NCI-H748 treated with DMSO at 0.1 percent for 48 hours (cell line): ENCODE measurements around the gene ISL1.
A peak's percentile ranks its signal among the peaks of the same experiment; 100 is the strongest.

ENCODE experiments used
- DNase-seq: peaks from one replicate; lab custom pipeline; 2025; lab: John Stamatoyannopoulos, UW

The ISL1 gene

DNA sequence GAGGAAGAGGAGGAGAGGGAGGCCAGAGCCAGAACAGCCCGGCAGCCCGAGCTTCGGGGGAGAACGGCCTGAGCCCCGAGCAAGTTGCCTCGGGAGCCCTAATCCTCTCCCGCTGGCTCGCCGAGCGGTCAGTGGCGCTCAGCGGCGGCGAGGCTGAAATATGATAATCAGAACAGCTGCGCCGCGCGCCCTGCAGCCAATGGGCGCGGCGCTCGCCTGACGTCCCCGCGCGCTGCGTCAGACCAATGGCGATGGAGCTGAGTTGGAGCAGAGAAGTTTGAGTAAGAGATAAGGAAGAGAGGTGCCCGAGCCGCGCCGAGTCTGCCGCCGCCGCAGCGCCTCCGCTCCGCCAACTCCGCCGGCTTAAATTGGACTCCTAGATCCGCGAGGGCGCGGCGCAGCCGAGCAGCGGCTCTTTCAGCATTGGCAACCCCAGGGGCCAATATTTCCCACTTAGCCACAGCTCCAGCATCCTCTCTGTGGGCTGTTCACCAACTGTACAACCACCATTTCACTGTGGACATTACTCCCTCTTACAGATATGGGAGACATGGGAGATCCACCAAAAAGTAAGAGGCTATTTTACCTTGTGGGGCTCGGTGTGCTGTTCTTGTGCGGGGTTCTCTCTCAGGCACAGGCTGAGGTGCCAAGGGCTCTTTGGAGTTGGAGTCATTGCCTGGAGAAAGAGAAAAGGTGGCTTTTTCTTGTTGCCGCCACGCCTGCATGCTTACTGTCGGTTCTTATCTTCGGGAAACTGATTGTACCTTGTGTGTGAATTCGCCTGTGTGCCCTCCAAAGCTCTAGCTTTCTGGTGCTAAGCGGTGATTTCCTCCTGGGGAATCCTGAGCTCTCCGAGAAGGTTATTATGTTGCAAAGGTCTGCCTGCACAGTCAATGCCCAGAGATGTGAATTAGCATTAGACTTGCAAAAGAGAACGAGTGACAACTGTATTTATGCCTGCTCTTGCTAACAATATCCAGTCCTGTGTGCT is at the start of gene ISL1:
ISL1 (plus strand) TSS at position 318 of the 991 bp plus-strand sequence; CDS start at position 542, 224 bp downstream.
- DNase-seq = peak; percentile 93

DNA sequence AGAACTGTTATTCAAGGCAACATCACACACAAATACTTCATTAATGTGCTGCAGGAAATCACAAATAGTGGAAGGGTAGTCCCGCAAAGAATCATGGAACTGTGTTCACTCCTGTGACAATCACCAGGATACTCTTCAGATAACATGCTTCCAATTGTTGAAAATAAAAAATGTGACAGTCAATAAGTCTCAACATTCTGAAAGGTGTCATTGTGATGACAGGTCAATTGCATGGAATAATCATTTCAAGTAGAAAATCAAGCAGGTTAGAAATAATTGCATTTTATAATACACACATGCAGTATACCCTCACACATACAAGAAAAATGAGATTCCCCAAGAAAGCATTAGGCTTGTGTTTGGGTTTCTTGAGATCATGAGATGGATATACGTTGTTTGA is 46.4 kb upstream of the ISL1 start:
- no peak for DNase-seq

DNA sequence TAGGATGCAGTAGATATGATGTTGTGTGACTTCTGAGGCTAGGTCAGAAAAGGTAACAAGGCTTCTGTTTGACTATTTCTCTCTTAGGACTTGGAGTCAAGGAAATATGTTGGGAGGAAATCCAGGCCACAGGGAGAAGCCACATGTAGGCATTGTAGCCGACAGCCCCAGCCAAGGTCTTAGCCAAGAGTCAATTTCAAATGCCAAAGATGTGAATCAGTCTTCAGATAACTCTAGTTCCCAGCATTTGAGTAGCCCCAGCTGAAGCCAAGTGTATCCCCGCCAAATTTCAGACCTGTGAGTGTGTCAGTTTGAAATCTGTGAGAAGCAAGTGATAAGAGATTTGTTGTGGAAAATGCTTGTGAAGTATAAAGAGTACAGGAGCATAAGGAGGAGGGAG is 38.1 kb upstream of the ISL1 start:
- no peak for DNase-seq

- DNase-seq = no peak
Measured at GRCh38 chr5:51347157-51347556, 36.1 kb upstream of the ISL1 start.

DNA sequence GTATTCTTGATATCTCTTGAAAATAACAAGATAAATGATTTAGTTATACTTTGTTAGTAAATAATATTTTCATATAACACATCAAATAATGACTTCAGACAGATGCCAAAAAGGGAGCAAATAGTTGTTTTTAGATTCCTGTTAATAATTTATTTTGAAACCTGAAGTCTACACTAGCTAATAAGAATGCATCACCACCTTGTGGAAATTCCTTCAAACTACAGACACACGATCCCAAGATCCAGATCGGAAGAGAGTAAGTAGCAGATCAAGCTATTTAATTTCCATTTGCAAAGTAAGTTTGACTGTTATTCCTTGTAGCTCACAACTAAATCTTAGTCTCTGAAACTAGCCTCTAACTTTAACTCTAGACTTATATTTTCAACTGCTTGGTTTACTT is 35.5 kb upstream of the ISL1 start:
- no peak for DNase-seq

DNA sequence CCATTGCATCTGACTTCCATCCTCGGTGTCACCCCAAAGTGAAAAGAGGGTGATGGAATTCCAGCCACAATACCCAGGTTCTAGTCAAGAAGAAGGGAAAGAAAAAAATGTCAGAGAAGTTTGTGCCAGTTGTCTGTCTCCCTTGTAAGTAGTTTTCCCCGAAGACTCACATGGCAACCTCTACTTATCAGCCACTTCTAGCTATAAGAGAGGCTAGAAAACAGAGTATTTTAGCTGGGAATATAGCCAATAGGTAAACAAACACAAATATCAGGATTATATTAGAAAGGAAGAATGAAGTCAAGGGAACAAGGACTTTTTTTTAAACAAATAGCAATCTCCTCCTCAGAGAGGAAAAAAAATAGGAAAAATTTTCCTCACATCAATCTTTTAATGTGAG is 12.2 kb upstream of the ISL1 start:
- no peak for DNase-seq

GRCh38 chr5:51373880-51374523 is 9.2 kb upstream of the ISL1 start:
- no peak for DNase-seq

DNA sequence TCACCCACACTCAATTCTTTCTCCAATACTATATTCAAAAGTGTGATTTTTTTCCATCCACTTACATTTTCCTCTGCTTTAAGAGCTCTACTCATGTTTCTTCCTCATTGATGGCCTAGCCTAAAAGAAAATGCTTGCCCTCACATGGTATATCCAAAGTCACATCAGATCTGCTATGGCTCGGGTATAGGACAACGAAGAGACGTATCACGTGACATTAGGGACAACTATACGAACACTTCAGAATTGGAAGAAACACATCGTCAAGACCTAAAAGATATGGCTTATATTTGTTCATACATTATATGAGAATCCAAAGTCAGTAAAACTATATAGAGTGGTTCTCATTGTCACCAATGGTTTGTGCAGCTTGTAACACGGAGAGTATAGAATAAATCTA is 8.2 kb upstream of the ISL1 start:
- DNase-seq = no peak

DNA sequence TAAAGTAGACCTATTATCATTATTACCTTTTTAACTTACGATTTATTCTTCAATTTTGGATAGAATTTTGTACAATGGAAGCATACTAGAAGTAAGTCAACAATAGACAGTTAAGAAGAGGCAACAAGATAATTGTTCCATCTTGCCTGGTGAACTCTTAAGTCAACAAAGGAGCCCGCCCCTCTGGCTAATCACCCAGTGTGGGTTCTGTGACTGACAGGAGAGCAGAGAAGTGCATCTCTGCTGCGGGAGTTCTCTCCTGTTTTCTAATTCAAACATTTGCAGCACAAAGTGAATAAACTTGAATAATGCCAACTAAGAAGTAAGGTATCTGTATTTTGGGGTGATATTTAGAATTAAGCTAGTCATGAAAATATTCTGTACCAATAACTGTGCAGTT is 6.7 kb upstream of the ISL1 start:
- DNase-seq = peak; percentile 78

- DNase-seq = peak; percentile 61
Measured at GRCh38 chr5:51377151-51378060, 5.8 kb upstream of the ISL1 start.

DNA sequence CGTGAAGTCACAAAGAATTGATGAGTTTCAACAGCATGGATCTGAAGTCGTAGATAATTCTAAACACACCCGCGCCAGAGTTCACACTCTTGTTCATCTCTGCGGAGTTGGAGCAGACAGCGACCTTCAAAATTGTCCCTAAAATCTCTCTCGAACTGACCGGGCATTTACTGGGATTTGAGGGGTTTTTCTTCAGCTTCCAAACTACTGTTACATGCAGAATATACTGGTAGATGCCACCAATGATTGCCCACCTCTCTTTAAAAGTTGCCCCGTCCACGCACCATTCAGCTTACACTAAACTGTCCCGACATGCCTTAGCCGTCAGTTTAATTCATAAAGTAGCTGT is 5.2 kb upstream of the ISL1 start:
- DNase-seq = peak; percentile 60

- peak; percentile 89 for DNase-seq
Measured at GRCh38 chr5:51378448-51379330, 4.6 kb upstream of the ISL1 start.

DNA sequence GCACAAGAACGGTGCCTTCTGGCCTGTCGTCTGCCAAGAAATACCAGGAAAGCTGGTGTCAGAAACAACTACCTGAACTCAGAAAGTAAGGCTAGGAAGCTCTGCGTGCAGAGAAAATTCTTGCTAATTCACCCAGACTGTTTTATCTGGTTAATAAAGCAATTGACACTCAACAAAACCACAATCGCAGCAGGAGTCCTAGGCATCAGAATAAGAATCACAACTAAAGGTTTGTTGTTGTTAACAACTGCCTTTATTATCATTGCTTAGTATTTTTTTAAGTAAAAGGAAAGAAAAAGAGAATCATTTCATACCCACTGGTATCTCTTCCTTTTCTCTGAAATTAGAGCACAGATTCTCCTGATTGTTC is 3.9 kb upstream of the ISL1 start:
- DNase-seq = peak; percentile 63

DNA sequence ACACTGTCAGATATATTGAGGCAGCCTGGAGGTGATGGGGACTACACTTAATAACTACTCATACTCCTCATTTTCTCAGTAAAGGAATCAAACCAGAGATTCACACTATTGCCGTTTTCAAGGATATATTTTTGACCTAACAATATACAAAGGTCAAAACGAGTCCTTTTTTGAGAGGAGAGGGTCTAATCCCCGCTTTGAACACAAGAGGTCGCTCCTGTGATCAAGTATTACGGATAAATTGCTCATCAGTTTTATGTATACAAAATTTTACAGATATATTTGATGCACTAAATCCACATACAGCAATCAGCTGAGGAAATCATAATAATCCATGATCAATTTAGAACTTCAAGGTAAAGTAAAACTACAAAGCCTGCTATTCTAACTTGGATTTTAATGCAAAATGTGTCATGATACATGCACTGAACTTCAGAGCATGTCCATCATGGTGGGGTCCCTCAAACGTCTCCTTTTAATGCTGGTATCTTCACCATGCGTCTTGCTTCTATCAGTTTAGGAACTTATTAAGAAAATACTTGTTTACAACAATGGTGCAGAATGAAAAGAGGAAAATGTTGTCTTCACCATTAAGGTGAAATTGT is 2.5 kb upstream of the ISL1 start:
- peak; percentile 84 for DNase-seq

DNA sequence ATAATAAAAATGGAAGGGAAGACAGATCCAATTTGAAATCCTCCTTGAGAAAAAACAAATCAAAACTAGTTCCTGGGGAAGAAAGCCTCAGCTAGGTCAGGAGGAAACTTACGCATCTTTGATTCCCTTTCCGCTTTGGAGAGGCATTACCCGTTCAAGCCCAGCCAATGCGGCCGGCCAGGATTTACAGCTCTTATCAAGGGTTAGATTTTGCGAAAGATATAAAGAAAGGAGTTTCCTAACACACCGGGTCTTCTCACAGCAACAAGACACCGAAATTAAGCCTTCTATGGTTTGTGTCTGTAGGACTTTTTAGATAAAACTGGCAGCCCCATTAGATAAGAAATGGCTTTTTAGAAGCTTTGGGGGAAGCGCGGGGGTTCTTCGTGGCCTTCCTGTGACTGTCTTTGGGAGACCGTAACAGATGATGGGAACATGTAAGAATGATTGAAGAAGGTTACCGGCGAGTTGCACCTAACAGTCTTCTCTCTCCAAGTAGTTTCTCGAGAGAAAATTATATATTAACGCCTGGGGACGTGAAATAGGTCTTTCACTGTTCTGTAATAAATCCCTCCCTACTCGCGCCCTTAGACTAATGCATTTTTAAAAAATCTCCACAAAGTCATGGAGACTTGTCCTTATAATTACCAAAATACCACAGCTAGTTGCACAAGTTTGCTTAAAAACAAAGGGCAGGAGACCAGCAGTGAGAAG is 1.3 kb upstream of the ISL1 start:
- peak; percentile 61 for DNase-seq

GRCh38 chr5:51382521-51383130 is 622 bp upstream of the ISL1 start:
- peak; percentile 48 for DNase-seq

DNA sequence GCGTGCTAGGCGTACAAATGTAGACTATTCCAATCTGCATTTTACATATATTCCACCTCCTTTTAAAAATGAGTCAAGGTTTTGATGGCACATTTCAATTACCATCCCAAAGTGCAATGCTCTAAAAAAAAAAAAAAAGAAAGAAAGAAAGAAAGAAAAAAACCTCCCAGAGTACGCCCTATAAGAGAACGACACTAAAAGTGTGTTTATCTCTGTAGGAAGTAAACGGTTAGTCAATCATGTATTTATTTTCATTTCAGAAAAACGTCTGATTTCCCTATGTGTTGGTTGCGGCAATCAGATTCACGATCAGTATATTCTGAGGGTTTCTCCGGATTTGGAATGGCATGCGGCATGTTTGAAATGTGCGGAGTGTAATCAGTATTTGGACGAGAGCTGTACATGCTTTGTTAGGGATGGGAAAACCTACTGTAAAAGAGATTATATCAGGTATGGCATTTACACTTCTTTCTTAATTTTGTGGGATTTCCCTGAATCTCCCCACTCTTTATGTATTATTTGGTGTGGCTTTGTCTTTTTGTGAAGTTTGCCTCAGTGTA is 1.1 kb downstream of the ISL1 start:
- DNase-seq = peak; percentile 25

- DNase-seq = peak; percentile 20
Measured at GRCh38 chr5:51385216-51385615, 2.0 kb downstream of the ISL1 start.
